Motor neuron (in vitro differentiated cells): ENCODE data around the gene A1CF. TPM values are rescaled to one million over a fixed set of nuclear protein-coding genes. Genes with fewer than 3 reads are reported as not detected.
A peak's percentile ranks its signal among the peaks of the same experiment; 100 is the strongest.

Source experiments
- ATAC-seq, 8 experiments: fragments of 200-7000 bp; cut with Tn5 transposase; replicated peaks in 6 of 8; 2 replicates each; pipeline ENCODE4 v1.8.0; 2021; ENCODE audit warnings: mild to moderate bottlenecking in 8 of 8, moderate library complexity in 8 of 8
- H3K27ac ChIP-seq, 2 donors: fragments of 250-450 bp; sonication (Bioruptor Pico); 2 replicates each; pipeline ENCODE4 v1.9.0; 2021; ENCODE audit warnings: antibody characterized with exemption in 2 of 2, mild to moderate bottlenecking in 2 of 2, moderate library complexity in 1 of 2
- H3K4me1 ChIP-seq, 2 donors: fragments of 250-450 bp; sonication (Bioruptor Pico); replicated peaks in 1 of 2; 2 replicates each; pipeline ENCODE4 v1.6.1; 2021; ENCODE audit warnings: antibody characterized with exemption in 2 of 2, mild to moderate bottlenecking in 2 of 2, moderate library complexity in 1 of 2
- H3K4me3 ChIP-seq, 5 donors: fragments of 250-450 bp; sonication (Bioruptor Pico); 2 replicates each; pipeline ENCODE4 v1.9.0; 2021; ENCODE audit warnings: antibody characterized with exemption in 5 of 5, mild to moderate bottlenecking in 5 of 5, moderate library complexity in 4 of 5
- WGBS, 10 experiments: fragments of 450-650 bp; shearing (Covaris generic); methylation state at CpG; one replicate each; pipeline ENCODE4 v1.0.0; 2022; 5-methylcytosine and 5-hydroxymethylcytosine counted together
- in situ Hi-C, 9 experiments: fragments of 400-800 bp; cut with MboI; loops; one replicate each; pipeline ENCODE4 v1.15.0; 2021; ENCODE audit warnings: low sequenced_read_pairs in 9 of 9, low pct_unique_long_range_greater_than_20kb in 2 of 9; ENCODE audit not compliant: unreplicated experiment in 9 of 9
- total RNA-seq, 8 experiments: library from RNA; unstranded; fragments of 300-600 nt; gene quantifications; 2 replicates each; pipeline versions ENCODE4 v1.2.3 to v1.2.4, GENCODE V29; 2022

A1CF gene
- total RNA-seq, 8 experiments from 2014 or later: 0.05 to 0.52 (median 0.13) TPM

GRCh38 chr10:50855015-50855414, 30.4 kb downstream of the A1CF start:
- Histone ChIP-seq H3K27ac (no peak overlapping the region), H3K4me3 (no peak overlapping the region), H3K4me1 (no peaks in the 10 kb centered on the region)
- ATAC-seq: no peak
- WGBS, 10 experiments: 29 to 100% (median 86%) methylated on average over 1 to 2 of the region's 2 CpGs
- in situ Hi-C loops: no loop called here

GRCh38 chr10:50853557-50853956, 31.9 kb downstream of the A1CF start:
- in situ Hi-C loops: no loop called here
- WGBS, 10 experiments: 46 to 96% (median 88%) methylated on average over 2 to 3 of the region's 3 CpGs; no CpG with 5 or more reads in 1 of the 10 experiments
- no peak for ATAC-seq
- no peak overlapping the region for H3K4me3 ChIP-seq
- no peaks in the 10 kb centered on the region for H3K4me1 ChIP-seq
- H3K27ac ChIP-seq: no peak overlapping the region

GRCh38 chr10:50851884-50852671, 33.3 kb downstream of the A1CF start:
- WGBS, 10 experiments: 44 to 100% (median 89%) methylated on average over 1 to 6 of the region's 6 CpGs; no CpG with 5 or more reads in 1 of the 10 experiments
- in situ Hi-C loops: no loop called here

GRCh38 chr10:50850578-50851230, 34.7 kb downstream of the A1CF start:
- peak in 2 of 8 experiments; percentile 40 to 68 for ATAC-seq
- in situ Hi-C loops: no loop called here
- Histone ChIP-seq H3K4me3 (no peak overlapping the region), H3K27ac (no peak overlapping the region), H3K4me1 (no peaks in the 10 kb centered on the region)
- WGBS, 10 experiments: 0 to 88% (median 71%) methylated on average over 1 to 5 of the region's 5 CpGs

More at GRCh38 chr10:50851884-50852671, 33.3 kb downstream of the A1CF start:
- no peak overlapping the region for H3K4me3 ChIP-seq
- no peak for ATAC-seq
- H3K27ac ChIP-seq: no peak overlapping the region
- no peaks in the 10 kb centered on the region for H3K4me1 ChIP-seq

- no peak overlapping the region for H3K27ac ChIP-seq
- 22 to 100% (median 61%) methylated on average over 1 of the region's 1 CpG; no CpG with 5 or more reads in 2 of the 10 experiments for WGBS, 10 experiments
- ATAC-seq: no peak
- no peaks in the 10 kb centered on the region for H3K4me1 ChIP-seq
- in situ Hi-C loops: no loop called here
- H3K4me3 ChIP-seq: no peak overlapping the region
Measured at GRCh38 chr10:50846753-50847152, 38.7 kb downstream of the A1CF start.

GRCh38 chr10:50837095-50837494, 48.3 kb downstream of the A1CF start:
- no peaks in the 10 kb centered on the region for H3K4me1 ChIP-seq
- 80 to 100% (median 86%) methylated on average over 1 of the region's 1 CpG; no CpG with 5 or more reads in 5 of the 10 experiments for WGBS, 10 experiments
- no peak overlapping the region for H3K27ac ChIP-seq
- in situ Hi-C loops: no loop called here
- no peak for ATAC-seq
- H3K4me3 ChIP-seq: no peak overlapping the region

- WGBS, 10 experiments: 0 to 61% (median 45%) methylated on average over 1 to 3 of the region's 3 CpGs
- Histone ChIP-seq H3K4me1 (no peaks in the 10 kb centered on the region), H3K27ac (no peak overlapping the region), H3K4me3 (no peak overlapping the region)
- in situ Hi-C loops: no loop called here
- no peak for ATAC-seq
Measured at GRCh38 chr10:50832171-50832751, 53.2 kb downstream of the A1CF start.

GRCh38 chr10:50830066-50830465, 55.4 kb downstream of the A1CF start:
- Histone ChIP-seq H3K4me1 (no peaks in the 10 kb centered on the region), H3K4me3 (no peak overlapping the region), H3K27ac (no peak overlapping the region)
- in situ Hi-C loops: no loop called here
- WGBS, 10 experiments: 0 to 100% (median 85%) methylated on average over 1 of the region's 1 CpG; no CpG with 5 or more reads in 2 of the 10 experiments
- ATAC-seq: no peak

GRCh38 chr10:50824782-50825181, 60.6 kb downstream of the A1CF start:
- no peak overlapping the region for H3K27ac ChIP-seq
- H3K4me3 ChIP-seq: no peak overlapping the region
- WGBS, 10 experiments: 0 to 100% (median 58%) methylated on average over 1 of the region's 1 CpG; no CpG with 5 or more reads in 4 of the 10 experiments
- H3K4me1 ChIP-seq: no peaks in the 10 kb centered on the region
- ATAC-seq: peak in 2 of 8 experiments; percentile 95 to 97
- in situ Hi-C loops: no loop called here

- 10 to 100% (median 43%) methylated on average over 1 to 4 of the region's 4 CpGs; no CpG with 5 or more reads in 1 of the 10 experiments for WGBS, 10 experiments
- in situ Hi-C loops: no loop called here
- ATAC-seq: no peak
- Histone ChIP-seq H3K4me1 (no peaks in the 10 kb centered on the region), H3K27ac (no peak overlapping the region), H3K4me3 (no peak overlapping the region)
Measured at GRCh38 chr10:50823789-50824188, 61.6 kb downstream of the A1CF start.

GRCh38 chr10:50809596-50809995, 75.8 kb downstream of the A1CF start:
- no peak overlapping the region for H3K27ac ChIP-seq
- WGBS, 10 experiments: 38 to 100% (median 81%) methylated on average over 2 to 7 of the region's 7 CpGs; no CpG with 5 or more reads in 2 of the 10 experiments
- H3K4me1 ChIP-seq: peaks cover 0 to 6% of the 10 kb centered on the region in 2 donors
- in situ Hi-C loops: no loop called here
- H3K4me3 ChIP-seq: no peak overlapping the region
- ATAC-seq: no peak

- Histone ChIP-seq H3K4me3 (no peak overlapping the region), H3K4me1 (peaks cover 0 to 6% of the 10 kb centered on the region in 2 donors), H3K27ac (no peak overlapping the region)
- ATAC-seq: peak in 5 of 8 experiments; percentile 53 to 99 (median 69)
- 0 to 14% (median 0%) methylated on average over 1 of the region's 1 CpG; no CpG with 5 or more reads in 7 of the 10 experiments for WGBS, 10 experiments
- in situ Hi-C loops: no loop called here
Measured at GRCh38 chr10:50807851-50808776, 77.3 kb downstream of the A1CF start.
